ENCODE measurements around the gene SPDYC.

DNA sequence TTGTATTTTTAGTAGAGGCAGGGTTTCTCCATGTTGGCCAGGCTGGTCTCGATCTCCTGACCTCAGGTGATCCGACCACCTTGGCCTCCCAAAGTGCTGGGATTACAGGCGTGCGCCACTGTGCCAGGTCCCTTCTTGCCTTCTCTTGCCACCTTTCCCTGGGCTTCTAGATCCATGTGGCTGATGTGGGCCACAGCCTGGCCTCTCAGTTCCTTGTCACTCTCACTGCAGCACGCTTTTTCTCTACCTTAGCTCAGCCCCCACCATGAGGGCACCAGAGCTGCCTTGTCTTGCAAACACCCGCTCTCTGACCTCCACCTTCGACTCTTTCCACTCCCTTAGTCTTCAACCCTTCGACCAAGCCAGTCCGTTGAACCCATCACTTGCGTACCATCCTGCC, 19.2 kb downstream of the SPDYC start:
- TF ChIP-seq, protein P1, sequence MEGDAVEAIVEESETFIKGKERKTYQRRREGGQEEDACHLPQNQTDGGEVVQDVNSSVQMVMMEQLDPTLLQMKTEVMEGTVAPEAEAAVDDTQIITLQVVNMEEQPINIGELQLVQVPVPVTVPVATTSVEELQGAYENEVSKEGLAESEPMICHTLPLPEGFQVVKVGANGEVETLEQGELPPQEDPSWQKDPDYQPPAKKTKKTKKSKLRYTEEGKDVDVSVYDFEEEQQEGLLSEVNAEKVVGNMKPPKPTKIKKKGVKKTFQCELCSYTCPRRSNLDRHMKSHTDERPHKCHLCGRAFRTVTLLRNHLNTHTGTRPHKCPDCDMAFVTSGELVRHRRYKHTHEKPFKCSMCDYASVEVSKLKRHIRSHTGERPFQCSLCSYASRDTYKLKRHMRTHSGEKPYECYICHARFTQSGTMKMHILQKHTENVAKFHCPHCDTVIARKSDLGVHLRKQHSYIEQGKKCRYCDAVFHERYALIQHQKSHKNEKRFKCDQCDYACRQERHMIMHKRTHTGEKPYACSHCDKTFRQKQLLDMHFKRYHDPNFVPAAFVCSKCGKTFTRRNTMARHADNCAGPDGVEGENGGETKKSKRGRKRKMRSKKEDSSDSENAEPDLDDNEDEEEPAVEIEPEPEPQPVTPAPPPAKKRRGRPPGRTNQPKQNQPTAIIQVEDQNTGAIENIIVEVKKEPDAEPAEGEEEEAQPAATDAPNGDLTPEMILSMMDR (IDR thresholded peaks at IDR 0.05; ENCODE audit: low read length), result no peak
- no peak for TF ChIP-seq EZH2 (optimal IDR thresholded peaks at IDR 0.05; ENCODE audit: low read depth, low read length)
- TF ChIP-seq EZH2phosphoT487 (IDR thresholded peaks at IDR 0.05; ENCODE audit: low read length), result no peak

Measured in MM.1S (cell line).